ENCODE results near the gene ZFP36. TPM values are rescaled to one million over a fixed set of nuclear protein-coding genes. Genes with fewer than 3 reads are reported as not detected.
"Not testable (repeated sequence)": the region's sequence is repeated elsewhere in the genome, so short reads cannot be mapped to it uniquely, and the experiment has no call there.

ZFP36 gene, protein sequence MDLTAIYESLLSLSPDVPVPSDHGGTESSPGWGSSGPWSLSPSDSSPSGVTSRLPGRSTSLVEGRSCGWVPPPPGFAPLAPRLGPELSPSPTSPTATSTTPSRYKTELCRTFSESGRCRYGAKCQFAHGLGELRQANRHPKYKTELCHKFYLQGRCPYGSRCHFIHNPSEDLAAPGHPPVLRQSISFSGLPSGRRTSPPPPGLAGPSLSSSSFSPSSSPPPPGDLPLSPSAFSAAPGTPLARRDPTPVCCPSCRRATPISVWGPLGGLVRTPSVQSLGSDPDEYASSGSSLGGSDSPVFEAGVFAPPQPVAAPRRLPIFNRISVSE
- 1.0 and 2.4 TPM in 2 replicates for total RNA-seq

DNA sequence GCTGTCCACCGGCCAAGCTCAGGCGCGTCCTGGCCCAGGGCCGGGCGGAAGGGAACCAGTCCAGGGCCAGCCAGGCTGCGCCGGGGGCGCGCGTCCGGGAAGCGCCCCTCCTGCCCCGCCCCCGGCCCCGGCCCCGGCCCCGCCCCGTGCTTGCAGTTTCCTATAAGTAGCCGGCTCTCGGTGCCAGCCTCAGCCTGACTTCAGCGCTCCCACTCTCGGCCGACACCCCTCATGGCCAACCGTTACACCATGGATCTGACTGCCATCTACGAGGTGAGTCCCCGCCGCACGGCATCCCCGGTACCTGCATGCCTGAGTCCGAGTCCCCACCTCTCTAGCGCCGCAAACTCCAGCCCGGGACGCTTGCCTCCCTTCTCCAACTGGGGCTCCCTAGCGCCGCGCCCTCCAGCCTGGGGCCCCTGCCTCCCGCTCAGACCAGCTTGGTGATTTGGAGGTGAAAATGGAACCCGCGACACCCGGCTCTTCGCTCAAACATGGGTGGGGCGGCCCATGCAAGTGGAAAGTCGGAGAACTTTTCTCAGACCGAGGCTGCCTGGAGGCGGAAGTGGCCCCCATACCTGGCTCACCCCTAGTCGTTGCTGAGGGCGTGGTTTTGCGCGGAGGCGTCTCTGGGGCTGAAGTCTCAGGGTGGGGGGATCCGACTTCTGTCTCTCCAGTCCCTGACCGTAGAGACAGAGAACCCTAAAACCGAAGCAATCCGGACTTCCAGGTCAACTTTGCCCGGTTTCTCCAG lies at the start of gene ZFP36:
TSS of gene ZFP36 (plus strand) at position 192 of the 754 bp plus-strand sequence. CDS start at position 250, 58 bp downstream.
- DNase-seq = peak; percentile 89

DNA sequence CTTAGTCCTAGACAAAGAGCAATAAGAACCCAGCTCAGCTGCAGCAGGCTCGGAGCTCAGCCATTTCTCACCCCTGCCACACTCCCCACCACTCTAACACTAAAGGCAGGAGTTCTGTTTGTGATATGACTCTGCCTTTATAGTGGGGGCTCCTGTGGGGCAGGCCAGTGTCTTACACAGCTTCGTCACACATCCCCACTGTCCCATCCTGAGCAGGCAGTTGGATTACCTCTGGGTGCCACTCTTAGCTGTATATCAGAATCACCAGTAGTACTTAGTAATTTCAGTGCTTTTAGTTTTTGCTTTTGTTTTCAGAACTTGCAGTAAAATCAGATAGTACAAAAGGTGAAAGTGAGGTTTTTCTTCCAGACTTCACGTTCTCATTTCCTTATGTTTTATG lies 47.6 kb upstream of the ZFP36 start:
- no peak for DNase-seq

DNA sequence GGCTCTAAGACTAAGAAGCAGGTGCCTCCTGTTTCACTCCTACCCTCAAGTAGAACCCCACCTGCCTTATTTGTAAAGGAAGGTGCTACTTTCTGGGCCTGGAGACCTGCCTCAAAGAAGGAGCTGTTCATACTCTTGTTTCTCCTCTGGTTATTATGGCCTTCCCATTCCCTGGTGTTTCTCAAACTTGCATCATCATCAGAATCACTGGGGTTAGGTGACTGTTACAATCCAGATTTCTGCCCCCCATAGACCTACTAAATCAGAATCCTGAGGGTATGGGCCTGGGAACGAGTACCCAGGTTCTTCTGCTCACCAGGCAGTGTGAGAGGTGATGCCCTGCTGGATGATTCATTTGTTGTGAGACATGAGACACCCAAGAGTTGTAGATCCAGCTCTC lies 46.0 kb upstream of the ZFP36 start:
- no peak for DNase-seq

DNA sequence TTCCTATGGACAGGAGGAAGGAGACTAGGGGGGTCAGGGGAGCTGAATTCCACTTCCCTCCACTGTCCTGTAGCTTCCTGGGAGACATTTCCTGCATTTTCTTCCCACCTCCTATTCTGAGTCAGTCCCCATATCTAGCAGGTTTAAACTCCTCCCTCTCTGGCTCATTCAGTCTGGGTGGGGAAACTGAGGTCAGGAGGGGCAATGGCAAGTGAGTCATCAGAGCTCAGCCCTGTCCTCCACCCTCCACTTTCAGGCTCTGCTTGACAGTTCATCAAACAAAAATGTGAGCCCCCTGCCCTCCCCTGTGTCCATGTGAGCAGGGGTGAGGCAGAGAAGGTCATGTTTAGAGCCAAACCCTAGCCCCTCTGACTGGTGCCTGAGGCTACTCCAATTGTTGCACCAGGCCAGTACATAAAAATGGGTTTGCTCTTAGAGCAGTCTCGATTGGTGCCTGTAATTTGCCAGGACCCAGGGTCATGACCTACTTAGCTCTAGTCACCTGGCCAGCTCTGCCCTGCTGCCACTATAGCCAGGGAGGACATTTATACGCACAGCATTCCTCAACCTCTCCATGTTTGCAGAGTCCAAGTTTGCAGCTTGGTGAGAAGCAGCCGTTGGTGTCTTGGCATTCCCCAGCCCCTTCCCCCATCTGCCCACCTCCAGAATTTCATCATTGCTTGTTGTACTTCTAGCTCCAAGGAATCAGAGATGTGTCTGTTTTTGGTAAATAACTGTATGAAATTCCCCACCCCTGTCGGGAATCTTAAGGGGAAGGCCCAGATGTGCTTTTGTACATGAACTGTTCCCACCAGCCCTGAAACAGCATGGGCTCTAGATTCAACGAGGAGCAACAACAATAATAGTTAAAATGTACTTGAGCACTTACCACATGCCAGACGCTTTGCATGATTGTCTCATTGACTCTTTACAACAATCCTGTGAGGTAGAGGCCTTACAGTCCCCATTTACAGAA lies 43.7 kb upstream of the ZFP36 start:
- DNase-seq = no peak

DNA sequence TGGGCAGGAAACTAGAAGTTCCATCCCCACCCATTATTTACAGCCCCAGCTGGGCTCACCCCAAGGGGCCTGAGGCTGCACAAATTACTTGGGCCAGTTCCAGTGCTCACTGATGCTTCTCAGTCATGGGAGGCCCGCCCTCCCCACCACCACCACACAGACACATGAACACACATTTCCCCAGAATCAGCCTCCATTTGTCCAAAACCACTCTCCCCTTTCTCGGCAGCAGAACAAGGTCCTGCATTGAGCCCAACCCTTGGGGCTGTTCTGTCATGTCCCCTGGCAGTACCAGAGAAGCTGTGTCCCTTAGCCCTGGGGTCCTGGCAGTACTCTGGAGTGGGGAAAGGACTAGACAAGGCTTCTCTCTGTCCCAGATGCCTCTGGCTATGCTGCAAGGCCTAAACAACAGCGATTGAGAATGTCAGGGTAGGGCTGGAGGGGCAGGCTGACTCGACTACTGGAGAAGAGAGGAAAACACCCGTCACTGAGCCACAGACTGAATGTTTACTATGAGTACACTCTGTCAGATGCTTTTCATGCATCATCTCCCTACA lies 42.7 kb upstream of the ZFP36 start:
- DNase-seq = no peak

DNA sequence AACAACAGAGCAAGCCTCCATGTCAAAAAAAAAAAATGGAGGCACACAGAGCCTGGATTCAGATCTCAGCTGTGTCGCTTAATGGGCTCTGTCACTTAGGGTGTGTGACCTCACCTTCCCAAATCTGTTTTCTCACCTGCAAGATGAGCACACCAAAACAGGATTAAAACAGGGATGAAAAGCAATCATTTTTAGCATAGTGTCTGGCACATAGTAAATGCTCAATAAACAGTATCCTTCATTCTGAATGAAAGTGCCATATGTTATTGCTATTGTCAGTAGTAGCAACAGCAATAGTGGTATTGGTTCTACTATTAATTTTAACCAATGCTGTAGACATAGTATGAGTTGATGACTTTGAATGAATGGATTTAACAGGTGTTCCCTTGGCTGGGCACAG lies 41.1 kb upstream of the ZFP36 start:
- DNase-seq = no peak

DNA sequence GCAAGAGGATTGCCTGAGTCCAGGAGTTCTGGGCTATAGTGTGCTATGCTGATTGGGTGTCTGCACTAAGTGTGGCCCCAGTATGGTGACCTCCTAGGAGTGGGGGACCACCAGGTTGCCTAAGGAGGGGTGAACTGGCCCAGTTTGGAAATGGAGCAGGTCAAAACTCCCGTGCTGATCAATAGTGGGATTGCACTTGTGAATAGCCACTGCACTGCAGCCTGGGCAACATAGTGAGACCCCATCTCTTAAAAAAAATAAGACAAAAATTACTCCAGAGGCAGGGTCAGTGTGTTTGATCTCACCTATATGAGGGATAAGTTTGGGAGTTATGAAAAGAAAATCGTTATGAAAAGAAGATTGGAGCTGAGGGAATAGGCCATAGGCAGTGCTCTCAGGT lies 37.4 kb upstream of the ZFP36 start:
- no peak for DNase-seq

DNA sequence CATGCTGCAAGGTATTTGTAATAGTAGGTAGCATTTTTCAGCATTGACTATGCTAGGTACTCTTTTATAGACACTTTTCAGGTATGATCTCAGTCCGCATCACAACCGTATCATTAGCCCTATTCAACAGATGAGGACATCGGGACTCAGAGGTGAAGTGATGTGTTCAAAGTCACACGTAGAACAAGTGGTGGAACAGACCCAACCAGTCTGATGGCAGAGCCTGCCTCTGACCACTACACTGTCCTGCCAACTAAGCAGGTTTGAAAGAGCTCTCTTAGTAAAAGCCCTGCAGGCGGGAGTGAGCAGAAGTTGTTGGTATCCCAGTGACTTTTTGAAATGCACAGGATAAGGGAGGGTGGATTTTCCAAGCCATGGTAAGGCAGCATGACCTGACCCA lies 35.9 kb upstream of the ZFP36 start:
- no peak for DNase-seq

DNA sequence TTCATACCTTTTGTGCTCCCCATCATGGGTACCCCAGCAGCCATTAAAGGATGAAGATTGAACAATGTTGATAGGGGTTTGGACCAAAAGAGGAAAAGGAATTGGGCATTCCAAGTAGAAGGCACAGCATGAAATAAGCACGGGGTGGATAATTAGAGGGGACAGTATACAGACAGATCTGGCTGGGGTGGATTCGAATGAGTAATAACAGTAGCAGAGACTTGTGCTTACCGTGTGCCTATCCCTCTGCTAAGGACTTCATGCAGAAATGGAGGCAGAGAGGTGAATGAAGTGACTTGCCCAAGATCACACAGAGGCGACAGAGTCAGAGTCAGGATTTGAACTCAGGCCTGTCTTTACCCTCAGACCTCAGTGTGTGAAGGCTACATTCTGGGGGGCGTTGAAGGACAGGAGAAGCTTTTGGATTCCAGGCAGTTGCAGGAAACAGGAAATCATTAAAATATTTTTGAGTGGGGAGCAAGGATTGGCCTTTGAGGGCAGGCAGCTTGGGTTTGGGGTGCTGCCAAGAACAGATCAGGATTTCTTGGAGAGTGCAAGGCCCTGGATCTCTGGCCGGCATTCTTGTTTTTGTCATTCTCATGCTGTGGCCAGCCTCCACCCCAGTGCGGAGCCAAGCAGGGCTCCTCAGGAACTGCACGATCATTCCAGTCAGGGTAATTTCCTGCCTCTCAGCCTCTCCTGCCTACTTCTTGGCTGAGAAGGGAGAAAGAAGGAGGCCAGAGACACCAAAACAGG lies 34.4 kb upstream of the ZFP36 start:
- DNase-seq = peak; percentile 85

DNA sequence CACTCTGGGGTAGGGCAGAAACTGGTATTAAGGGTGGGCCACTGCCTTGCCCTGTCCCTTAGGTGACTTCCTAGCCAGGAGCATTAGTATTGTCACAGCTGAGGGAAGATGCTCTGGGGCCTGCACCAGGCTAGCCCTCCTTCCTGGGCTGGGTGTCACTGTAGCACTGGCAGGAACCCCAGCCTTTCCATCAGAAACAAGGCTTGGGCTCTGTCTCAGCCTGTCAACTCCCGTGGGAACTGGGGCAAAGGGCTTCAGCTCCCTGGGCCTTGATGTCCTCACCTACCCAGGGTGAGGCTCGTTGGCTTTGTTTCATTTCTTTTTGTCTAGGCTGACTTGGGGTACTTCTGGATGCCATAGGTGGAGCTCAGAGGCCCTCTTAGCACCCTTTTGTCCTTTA lies 33.7 kb upstream of the ZFP36 start:
- DNase-seq = peak; percentile 34

DNA sequence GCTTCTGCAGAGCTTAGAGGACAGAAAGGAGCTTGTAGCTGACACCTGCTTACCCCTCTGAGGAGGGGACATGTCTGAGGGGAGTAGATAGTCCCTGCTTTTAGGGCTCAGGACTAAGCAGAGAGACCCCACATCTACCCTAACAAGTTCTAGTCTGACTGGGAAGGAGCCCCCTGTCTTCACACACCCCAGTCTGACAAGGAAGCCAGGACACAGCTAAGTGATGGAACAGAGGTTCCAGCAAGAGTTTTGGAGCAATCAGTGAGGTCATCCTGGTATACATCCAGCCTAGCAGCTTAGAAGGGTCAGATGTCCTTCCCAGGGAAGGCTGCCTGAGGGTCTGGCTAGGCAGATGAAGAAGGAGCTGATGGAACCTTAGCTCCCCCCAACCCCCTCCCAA lies 30.7 kb upstream of the ZFP36 start:
- DNase-seq = no peak

DNA sequence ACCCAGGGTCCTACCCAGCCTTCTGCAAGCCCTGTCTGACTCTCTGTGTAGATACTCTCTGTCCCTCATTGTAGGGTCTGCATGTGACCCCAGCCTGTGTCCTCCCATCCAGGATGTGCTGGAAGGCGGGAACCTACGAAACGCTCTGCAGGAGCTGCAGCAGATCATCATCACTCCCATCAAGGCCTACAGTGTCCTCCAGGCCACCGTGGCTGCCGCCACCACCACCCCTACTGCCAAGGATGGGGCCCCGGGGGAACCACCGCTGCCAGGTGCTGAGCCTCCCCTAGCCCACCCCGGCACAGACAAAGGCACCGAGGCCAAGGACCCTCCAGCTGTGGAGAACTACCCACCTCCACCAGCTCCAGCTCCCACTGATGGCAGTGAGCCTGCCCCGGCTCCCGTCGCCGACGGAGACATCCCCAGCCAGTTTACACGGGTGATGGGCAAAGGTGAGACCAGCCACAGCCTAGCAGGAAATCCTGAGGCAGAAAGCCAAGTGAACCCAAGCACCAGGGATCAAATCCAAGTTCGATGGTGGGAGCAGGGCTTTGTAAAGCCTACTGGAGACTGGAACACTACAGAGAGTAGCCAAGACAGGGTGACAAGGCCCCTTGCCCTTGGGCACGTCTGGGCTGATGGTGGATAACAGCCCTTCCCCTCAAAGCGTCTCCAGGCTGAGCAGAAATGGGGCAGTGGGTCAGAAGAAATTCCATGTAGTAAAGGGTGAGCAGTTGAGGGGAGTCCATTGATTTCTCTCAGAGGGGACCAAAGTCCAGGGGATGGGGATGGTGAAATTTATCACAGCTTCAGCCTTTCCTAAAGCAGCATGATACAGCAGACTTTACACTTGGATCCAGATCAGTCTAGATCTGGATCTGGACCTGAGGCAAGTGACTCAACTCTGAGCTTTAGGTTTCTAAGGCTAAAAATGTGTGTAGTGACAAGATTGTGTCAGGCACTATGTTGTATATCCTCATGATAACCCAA lies 29.0 kb upstream of the ZFP36 start:
- no peak for DNase-seq

DNA sequence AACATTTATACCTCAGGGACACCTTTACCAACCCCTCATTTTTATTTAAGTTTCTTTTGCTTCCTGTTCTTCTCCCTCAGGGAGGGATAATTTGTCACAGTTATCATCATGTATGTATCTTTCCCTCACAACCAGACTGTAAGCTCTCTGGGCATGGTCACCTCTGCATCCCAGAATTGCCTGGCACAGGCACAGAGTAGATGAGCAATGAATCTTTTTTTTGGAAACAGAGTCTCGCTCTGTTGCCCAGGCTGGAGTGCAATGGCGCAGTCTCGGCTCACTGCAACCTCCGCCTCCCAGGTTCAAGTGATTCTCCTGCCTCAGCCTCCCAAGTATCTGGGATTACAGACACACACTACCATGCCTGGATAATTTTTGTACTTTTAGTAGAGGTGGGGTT lies 27.3 kb upstream of the ZFP36 start:
- not testable (repeated sequence) for DNase-seq

DNA sequence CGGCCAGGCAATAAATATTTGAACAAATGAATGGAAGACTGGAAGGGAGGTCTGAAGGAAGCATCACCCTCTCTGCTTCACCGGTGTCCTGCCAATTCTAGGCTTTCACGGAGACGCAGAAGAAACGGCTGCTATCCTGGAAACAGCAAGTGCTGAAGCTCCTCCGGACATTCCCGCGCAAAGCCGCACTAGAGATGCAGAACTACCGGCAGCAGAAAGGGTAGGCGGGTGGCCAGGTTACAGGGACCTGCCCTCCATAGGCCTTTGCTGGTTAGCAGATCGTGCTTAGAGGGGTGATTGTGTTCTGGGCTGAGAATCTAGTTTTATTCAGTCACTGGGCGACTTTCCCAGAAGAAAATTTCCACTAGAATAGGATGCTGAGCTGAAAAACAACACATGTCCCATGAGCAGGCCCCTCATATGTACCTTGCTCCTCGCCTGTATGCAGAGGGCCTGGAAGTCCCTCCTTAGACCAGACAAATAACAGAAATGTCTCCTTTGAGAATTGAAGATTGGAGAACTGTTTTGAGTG lies 26.7 kb upstream of the ZFP36 start:
- no peak for DNase-seq

DNA sequence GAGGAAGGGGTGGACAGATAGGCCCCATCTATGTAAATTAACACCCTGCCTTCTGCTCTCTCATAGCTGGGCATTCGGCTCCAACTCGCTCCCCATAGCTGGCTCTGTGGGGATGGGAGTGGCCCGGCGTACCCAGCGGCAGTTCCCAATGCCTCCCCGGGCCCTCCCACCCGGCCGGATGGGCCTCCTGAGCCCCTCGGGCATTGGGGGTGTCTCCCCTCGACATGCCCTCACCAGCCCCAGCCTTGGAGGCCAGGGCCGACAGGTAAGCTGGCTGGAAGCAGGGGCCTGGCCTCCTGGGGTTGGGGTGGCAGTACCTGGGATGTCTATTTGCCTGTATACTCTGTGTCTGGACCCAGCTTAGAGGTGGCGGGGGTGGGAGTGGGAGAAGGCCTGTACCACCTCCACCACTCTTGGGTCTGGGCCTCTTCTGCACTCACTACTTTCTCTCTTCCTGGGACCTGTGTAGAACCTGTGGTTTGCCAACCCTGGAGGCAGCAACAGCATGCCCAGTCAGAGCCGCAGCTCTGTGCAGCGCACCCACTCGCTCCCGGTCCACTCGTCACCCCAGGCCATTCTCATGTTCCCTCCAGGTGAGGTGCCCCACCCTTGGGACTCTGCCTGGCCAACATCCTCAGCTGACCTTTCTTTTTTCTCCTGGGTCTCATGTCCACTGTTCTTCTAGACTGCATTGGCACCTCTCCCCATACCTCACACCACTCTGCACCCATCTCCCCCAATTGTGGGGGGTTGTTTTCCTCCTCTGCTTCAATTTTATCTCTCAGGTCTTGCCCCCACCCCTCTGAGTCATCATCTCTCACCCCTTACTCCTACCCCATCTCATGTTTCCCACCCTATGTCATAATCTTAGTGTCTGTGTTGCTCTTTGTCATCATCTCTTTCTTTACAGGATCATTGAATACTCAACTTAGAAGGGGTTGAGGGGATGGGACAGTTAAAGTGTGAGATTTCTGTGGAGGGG lies 25.8 kb upstream of the ZFP36 start:
- DNase-seq = no peak

DNA sequence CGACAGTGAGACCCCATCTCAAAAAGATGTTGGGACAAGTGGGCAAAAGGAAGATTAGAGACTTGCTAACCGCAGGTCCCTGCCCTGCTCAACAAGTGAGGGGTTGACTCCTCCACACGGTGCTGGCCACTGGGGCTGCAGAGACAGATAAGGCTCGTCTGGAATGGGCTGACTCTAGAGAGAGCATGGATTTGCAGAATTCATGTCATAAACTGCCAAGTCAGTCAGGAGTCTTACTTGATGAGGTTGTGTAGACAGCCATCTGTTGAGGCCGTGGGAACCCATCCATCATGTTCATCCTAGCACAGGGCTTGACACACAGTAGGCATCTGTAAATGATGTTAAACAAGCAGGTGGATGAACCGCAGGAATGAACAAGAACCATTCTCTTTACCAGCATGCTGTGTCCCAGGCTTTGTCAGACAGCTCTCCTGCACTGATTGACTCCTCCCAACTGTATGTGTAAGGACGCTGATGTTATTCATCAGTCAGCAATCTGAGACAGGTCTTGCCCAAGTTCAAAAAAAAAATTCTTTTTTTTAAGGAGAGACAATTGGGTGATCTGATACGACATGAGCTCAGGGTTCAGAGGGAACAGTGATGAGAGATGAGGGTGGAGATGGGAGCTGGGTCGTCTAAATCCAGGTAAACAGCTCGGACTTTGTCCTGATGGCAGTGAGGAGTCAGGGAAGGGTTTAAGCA lies 24.6 kb upstream of the ZFP36 start:
- no peak for DNase-seq

DNA sequence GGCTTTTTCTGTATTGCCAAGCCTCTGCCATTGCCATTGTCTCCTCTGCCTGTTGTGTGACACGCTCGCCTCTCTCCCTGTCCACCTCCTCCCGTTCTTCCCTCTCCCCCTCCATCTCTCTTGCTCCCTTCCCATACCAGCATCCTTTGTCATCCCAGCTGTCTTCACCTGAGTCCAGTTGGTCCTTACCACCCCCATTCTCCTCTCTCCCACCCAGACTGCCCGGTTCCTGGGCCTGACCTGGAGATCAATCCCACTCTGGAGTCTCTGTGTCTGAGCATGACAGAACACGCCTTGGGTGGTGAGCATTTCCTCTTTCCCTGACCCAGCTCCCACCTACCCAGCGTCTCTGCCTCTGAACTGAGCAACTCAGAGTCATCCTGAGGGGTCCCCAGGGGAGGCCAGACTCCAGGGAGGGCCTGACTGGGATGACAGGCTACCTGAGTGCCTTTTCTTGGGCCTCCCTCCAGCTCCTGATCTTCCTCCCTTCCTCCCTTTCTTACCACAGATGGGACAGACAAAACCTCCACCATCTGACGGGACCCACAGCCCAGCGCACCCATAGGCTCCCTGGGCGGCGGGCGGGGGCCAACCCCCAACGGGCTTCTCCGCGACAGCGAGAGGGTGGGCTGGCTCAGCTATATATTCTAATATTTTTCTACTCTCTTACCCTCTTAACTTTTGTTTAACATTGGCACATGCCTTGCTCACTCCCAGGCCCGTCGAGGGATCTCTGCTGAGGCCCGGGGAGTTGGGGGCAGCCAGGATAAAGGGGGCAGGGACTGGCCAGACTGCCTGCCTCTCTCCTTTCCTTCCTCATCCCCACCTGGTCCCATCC lies 23.4 kb upstream of the ZFP36 start:
- DNase-seq = no peak

Measured in dermis blood vessel endothelial cell (primary cell).